ENCODE data around the gene FOLR3.
"Not testable (repeated sequence)": the region's sequence is repeated elsewhere in the genome, so short reads cannot be mapped to it uniquely, and the experiment has no call there.

GRCh38 chr11:72142086-72142485, 6.6 kb downstream of the FOLR3 start:
- not testable (repeated sequence) for TF ChIP-seq POLR2A (IDR thresholded peaks at IDR 0.05; ENCODE audit: low read length); GATA1 (IDR thresholded peaks at IDR 0.05; ENCODE audit: low read depth, low read length)
